Activated CD4-positive, alpha-beta T cell treated with anti-CD3 and anti-CD28 coated beads, Interleukin-2, amount 50 U/mL, for 48 hours (primary cell): Measurements from ENCODE around the gene ERICH2.
A peak's percentile ranks its signal among the peaks of the same experiment; 100 is the strongest.

ENCODE experiments used
- DNase-seq, 2 experiments: peaks; one replicate each; pipeline ENCODE4 v3.0.0-alpha.2; 2020

Gene ERICH2

GRCh38 chr2:170764880-170765261, 5.3 kb upstream of the ERICH2 start:
- no peak for DNase-seq

DNA sequence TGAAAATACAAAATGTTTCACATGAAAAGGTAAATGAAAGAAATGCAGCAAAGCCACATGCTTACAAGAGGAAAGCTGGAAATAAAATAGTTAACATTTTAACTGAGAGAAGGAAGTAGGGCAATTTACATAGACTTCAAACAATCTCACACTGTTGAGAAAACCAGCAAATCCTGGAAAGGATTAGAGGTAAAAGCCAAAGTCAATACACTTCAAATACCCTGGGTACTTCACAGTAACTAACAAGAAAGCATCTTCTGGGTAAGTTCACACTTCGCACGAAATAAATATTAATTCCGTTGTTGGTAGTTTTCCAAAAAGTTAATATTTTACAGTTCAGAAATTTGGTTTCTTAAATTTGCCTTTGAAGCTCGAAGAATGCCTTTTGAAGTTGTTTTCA, 3.5 kb upstream of the ERICH2 start:
- DNase-seq = no peak

DNA sequence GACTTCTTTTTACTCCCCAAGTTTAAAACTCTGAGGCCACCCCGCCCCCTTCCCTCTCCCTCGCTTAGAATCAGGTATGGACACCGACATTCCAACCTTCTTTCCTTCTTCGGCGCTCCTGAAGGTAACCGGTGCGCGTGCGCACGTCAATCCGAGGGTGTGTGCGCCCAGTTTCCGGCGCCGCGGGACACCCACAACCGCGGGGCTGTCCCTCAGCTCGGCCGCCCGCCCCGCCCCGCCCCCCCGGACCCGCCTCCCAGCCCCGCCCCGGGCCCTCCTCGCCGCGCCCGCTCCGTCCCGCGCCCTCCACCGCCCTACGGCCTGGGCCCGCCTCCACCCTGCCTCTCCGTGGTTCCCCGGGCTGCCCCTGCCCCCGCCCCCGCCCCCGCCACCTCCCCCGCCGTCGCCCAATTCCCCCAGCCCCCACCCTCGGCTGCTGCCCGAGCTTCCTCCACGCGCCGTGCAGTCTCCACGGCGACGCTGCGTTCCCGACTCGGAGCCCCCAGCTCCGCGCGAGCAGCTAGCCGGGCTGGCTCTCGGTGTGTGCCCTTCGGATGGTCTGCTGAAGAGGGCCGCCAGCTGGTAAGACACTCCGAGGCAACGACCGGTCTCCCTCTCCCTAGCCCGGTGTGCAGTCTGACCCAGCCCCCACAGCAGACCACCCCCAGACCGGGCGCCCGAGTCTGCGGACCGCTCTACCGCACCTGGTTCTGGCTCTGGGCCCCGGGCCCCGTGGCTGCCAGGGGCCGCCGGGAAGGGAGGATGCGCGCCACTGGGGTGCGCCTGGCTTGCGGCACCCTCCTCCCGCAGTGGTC, 635 bp downstream of the ERICH2 start:
- peak; percentile 65 to 72 for DNase-seq

- DNase-seq = no peak
Measured at GRCh38 chr2:170771421-170771937, 1.3 kb downstream of the ERICH2 start.

- no peak for DNase-seq
Measured at GRCh38 chr2:170772295-170772694, 2.1 kb downstream of the ERICH2 start.

- no peak for DNase-seq
Measured at GRCh38 chr2:170774074-170774473, 3.9 kb downstream of the ERICH2 start.

DNA sequence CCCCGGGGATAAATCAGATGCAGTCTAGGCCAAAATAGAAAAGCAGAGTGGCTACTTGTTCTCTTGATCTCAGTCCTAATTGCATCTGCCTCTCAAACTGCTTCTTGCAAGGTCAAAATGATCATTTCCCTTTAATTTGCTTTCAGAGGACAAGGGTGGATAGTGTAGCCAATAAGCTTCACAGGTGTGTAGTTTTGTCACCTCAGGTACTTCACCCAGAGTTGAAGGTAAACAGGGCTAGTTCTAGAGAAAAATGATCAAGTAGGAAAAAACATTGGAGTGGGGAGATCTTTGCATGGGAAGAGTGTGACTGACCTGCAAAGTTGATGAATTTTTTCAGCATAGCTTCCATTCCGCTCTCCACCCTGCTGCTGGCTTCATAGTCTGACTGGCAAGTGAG, 8.7 kb downstream of the ERICH2 start:
- no peak for DNase-seq

DNA sequence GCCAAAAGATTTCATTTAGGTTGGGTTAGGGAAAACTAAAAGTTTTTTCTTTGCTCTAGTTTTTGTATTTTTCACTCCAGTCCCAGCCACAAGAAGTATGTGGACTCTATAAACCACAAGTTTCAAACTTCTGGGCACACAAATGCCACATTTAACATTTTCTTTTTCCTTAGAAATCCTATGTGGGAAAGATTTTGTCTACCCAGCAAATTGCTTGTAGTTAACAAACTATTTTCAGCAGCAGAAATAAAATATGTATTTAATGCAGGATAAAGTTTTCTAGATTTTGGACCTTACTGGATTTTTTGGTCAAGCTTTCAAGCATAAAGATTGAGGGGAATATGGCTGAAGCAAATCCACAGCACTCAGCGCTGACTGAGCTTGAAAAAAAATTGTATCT, 9.1 kb downstream of the ERICH2 start:
- DNase-seq = no peak

- no peak for DNase-seq
Measured at GRCh38 chr2:170782673-170783072, 12.5 kb downstream of the ERICH2 start.

DNA sequence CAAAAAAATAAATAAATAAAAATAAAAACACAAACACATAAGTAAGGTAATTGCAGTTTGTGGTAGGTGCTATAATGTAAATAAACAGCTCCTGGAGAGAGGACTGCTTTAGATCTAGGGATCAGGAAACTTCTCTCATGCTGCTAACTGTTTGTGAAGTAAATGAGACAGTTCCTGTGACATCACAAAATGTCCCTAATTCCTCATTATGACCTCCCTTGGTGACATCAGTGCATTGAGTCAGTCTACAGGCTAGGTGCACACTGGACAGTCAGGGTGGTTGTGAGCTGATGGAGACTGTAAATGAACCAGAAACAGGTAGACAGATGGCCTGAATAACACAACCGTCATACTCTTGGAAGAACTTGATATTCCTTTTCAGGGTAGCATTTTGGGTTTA, 13.4 kb downstream of the ERICH2 start:
- no peak for DNase-seq

- DNase-seq = no peak
Measured at GRCh38 chr2:170798996-170799395, 28.8 kb downstream of the ERICH2 start.

- DNase-seq = no peak
Measured at GRCh38 chr2:170806548-170806947, 36.4 kb downstream of the ERICH2 start.

DNA sequence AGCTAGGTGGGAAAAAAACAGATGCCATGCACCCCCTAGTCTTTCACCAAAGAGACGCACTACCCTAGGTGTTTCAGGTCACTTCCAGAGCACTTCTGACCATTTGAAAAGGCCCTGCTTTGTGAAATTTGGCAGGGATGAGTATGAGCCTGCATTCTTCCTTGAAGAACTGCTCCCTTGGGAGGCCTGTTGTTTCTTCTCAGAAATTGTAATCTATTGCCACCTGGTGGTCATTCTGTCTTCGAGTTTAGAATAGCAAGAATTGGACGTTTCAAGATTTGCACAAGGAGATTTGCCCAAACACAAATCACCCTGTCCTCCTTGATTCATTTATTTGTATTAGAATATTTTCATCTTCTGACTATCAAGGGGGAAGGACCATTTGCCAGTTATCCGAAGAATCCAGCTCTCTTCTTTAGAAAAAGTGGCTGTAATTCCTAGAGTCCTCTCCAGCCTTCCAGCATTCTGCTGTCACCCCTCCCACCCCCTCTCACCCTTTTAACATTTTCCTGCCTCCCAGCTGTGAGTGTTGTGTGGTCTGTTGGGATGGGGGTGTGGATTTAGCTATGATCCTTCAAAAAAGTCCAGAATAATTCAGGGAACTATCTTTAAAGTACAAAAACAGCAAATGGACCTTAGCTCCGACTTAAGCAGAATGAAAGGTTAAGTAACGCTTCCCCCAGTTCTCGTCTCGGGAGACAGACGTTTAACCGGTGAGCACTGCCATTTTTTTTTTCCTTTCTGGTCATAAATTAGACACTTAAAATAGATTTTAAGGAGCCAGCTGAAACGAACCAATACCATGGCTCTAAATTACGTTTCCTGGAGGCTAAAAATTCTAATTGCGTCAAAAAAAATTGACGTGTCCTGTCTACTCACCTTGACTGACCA, 42.8 kb downstream of the ERICH2 start:
- no peak for DNase-seq

DNA sequence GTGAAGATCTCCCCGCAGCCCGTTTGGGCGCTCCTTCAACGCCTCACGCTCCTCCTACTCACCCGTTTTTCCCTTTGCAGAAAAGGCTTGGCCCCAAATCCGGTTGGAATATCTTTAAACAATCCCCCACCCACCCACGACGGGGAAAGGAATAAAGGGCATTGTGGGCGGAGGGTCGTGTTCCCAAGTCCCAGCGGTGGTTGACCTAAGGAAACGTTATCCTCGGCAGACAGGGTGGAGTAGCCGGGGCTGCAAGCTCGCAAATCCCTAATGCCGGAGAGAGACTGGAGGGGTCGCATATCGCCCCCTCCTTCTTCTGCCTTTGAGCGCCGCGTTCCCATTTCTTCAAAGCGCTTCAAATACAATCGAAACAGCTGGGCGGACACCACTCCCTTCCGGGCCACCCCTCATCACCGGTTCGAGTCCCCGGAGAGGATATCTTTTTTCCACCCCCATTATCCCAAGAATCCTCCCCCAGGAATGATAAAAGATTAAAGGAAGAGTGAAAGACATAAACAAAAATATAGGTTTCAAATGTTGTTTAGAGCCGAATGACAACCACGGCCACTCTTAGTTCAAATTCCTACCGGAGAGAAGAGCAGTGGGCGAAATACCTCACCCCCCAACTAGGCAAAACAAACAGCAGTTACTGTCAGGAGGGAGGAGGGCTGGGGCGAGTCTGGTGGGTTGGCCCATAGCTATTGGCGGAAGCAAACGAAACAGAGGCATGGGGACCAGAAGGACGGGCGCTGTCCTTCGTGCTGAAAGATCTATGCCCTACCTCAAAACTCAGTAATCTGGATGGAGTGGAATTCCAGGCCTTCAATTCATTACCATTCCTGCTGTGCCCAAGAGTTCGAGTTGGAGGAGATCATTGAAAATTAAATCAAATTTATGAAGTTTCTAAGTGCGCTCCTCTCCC, 43.7 kb downstream of the ERICH2 start:
- DNase-seq = peak in 1 of 2 experiments; percentile 39

DNA sequence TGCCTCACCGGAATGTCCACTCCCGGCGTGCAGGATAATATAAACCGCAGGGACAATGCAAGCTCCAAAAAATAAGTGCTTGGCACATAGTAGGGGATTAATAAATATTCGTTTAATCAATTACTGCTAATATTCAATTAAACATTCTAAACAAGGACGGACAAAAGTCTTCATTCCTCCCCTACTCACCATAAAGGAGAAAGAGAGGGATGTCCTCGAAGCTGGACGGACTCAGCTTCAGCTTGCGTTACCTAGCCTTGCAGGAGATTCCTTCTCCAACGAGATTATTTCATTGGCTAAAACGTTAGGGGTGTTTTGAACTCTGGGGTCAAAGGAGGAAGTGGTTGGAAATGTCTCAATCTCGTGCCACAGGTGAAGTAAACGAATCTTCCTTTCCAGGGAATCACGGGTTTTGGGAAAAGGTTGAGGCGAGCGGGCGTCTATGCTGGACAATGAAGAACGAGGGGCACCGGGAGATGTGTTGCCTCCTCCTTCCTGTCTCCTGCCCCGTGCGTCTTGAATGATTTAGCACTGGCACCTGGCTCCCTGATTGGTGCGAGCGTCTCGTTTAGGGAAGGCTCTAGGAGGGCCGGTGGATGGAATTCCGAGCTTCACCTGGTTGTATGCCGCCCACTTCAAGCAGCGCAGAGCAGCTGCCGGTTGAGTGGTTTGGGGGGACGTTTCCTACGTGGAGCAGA, 44.5 kb downstream of the ERICH2 start:
- DNase-seq = no peak

GRCh38 chr2:170815311-170815710, 45.1 kb downstream of the ERICH2 start:
- DNase-seq = no peak

GRCh38 chr2:170815746-170816503, 45.7 kb downstream of the ERICH2 start:
- DNase-seq = peak; percentile 68 to 79

GRCh38 chr2:170816504-170817092, 46.4 kb downstream of the ERICH2 start, which contains the start of gene GAD1:
TSS of gene GAD1 (plus strand) at chr2:170816887. CDS start at chr2:170818592, 1,705 bp downstream.
- DNase-seq = peak; percentile 72 to 79

- peak; percentile 38 to 49 for DNase-seq
Measured at GRCh38 chr2:170817093-170818035, 47.2 kb downstream of the ERICH2 start.
